Erythroblast (primary cell): ENCODE measurements around the gene WNT9A.
"Not testable (repeated sequence)": the region's sequence is repeated elsewhere in the genome, so short reads cannot be mapped to it uniquely, and the experiment has no call there.

Source experiments
- DNase-seq, 2 experiments: peaks; one replicate each; lab custom pipeline; 2025; lab: John Stamatoyannopoulos, UW
- GATA1 ChIP-seq: IDR thresholded peaks from 2 replicates; pipeline ENCODE4 v1.6.1; 2011; ENCODE audit warnings: low read depth, mild to moderate bottlenecking, control low read depth, low read length, moderate library complexity
- POLR2A ChIP-seq: IDR thresholded peaks from 2 replicates; pipeline ENCODE4 v1.6.1; 2011; ENCODE audit warnings: mild to moderate bottlenecking, low read length

WNT9A gene

GRCh38 chr1:227947676-227948492 lies at the start of gene WNT9A:
TSS of gene WNT9A (minus strand) at chr1:227947932. CDS start at chr1:227947887, 45 bp downstream.
- no peak for TF ChIP-seq GATA1
- peak; percentile 47 to 48 for DNase-seq

GRCh38 chr1:227996187-227996950 lies 48.6 kb upstream of the WNT9A start:
- TF ChIP-seq POLR2A = no peak
- no peak for TF ChIP-seq GATA1
- DNase-seq = no peak

GRCh38 chr1:227994632-227995300 lies 47.0 kb upstream of the WNT9A start:
- TF ChIP-seq GATA1 (no peak), POLR2A (no peak)
- no peak for DNase-seq

GRCh38 chr1:227987181-227987580 lies 39.4 kb upstream of the WNT9A start:
- TF ChIP-seq POLR2A = no peak
- no peak for TF ChIP-seq GATA1
- no peak for DNase-seq

- DNase-seq = not testable (repeated sequence)
Measured at GRCh38 chr1:227975583-227976283, 28.0 kb upstream of the WNT9A start.

- DNase-seq = not testable (repeated sequence)
Measured at GRCh38 chr1:227973724-227974288, 26.1 kb upstream of the WNT9A start.

GRCh38 chr1:227972843-227973374 lies 25.2 kb upstream of the WNT9A start:
- peak; percentile 61 to 67 for DNase-seq

- DNase-seq = not testable (repeated sequence)
Measured at GRCh38 chr1:227972283-227972679, 24.5 kb upstream of the WNT9A start.

- peak; percentile 15 to 17 for DNase-seq
Measured at GRCh38 chr1:227971643-227972282, 24.0 kb upstream of the WNT9A start.

GRCh38 chr1:227971216-227971615 lies 23.5 kb upstream of the WNT9A start:
- not testable (repeated sequence) for DNase-seq

- not testable (repeated sequence) for DNase-seq
Measured at GRCh38 chr1:227970076-227970995, 22.6 kb upstream of the WNT9A start.

GRCh38 chr1:227967815-227968214 lies 20.1 kb upstream of the WNT9A start:
- DNase-seq = not testable (repeated sequence)

GRCh38 chr1:227966733-227967132 lies 19.0 kb upstream of the WNT9A start:
- not testable (repeated sequence) for DNase-seq
